ENCODE data around the gene S100Z. TPM values are rescaled to one million over a fixed set of nuclear protein-coding genes. Genes with fewer than 3 reads are reported as not detected.
"Not testable (repeated sequence)": the region's sequence is repeated elsewhere in the genome, so short reads cannot be mapped to it uniquely, and the experiment has no call there.

Gene S100Z
- total RNA-seq, 2 donors from 2014 or later = not detected

GRCh38 chr5:76938177-76938576 is 88.4 kb downstream of the S100Z start:
- Histone ChIP-seq H3K36me3 (no peaks in the 10 kb centered on the region), H3K27ac (no peak overlapping the region), H3K9me3 (no peaks in the 10 kb centered on the region), H3K9ac (ENCODE audit: low read depth in 2 of 2, low read length in 2 of 2) (no peak overlapping the region), H3K27me3 (no peaks in the 10 kb centered on the region), H3K4me1 (no peaks in the 10 kb centered on the region), H3K4me3 (no peak overlapping the region)
- TF ChIP-seq CTCF (IDR thresholded peaks at IDR 0.05) = no peak
- no peak for DNase-seq
- intact Hi-C loops (cut with DNase I) = no loop called here

- H3K4me3 ChIP-seq = no peak overlapping the region
- H3K27me3 ChIP-seq = no peaks in the 10 kb centered on the region
- no peak overlapping the region for H3K27ac ChIP-seq
- no peak overlapping the region for H3K9ac ChIP-seq (ENCODE audit: low read depth in 2 of 2, low read length in 2 of 2)
- no peak for TF ChIP-seq CTCF (IDR thresholded peaks at IDR 0.05)
- intact Hi-C loops (cut with DNase I) = no loop called here
- H3K36me3 ChIP-seq = no peaks in the 10 kb centered on the region
- DNase-seq = no peak
- H3K9me3 ChIP-seq = no peaks in the 10 kb centered on the region
- no peaks in the 10 kb centered on the region for H3K4me1 ChIP-seq
These were observed 91.2 kb downstream of the S100Z start for GRCh38 chr5:76941000-76941399.

GRCh38 chr5:76941442-76941841 is 91.6 kb downstream of the S100Z start:
- no peak for DNase-seq
- no peak overlapping the region for H3K9ac ChIP-seq (ENCODE audit: low read depth in 2 of 2, low read length in 2 of 2)
- H3K4me3 ChIP-seq = no peak overlapping the region
- no peak overlapping the region for H3K27ac ChIP-seq
- H3K27me3 ChIP-seq = no peaks in the 10 kb centered on the region
- no peaks in the 10 kb centered on the region for H3K4me1 ChIP-seq
- no peak for TF ChIP-seq CTCF (IDR thresholded peaks at IDR 0.05)
- no peaks in the 10 kb centered on the region for H3K9me3 ChIP-seq
- intact Hi-C loops (cut with DNase I) = no loop called here
- H3K36me3 ChIP-seq = no peaks in the 10 kb centered on the region

- Histone ChIP-seq H3K27ac (no peak overlapping the region), H3K36me3 (no peaks in the 10 kb centered on the region), H3K9me3 (no peaks in the 10 kb centered on the region), H3K4me1 (no peaks in the 10 kb centered on the region), H3K9ac (ENCODE audit: low read depth in 2 of 2, low read length in 2 of 2) (no peak overlapping the region), H3K4me3 (no peak overlapping the region), H3K27me3 (no peaks in the 10 kb centered on the region)
- no peak for TF ChIP-seq CTCF (IDR thresholded peaks at IDR 0.05)
- intact Hi-C loops (cut with DNase I) = no loop called here
- no peak for DNase-seq
These were observed 92.8 kb downstream of the S100Z start for GRCh38 chr5:76942581-76942980.

- no peaks in the 10 kb centered on the region for H3K9me3 ChIP-seq
- TF ChIP-seq CTCF (IDR thresholded peaks at IDR 0.05) = no peak
- DNase-seq = no peak
- no peaks in the 10 kb centered on the region for H3K4me1 ChIP-seq
- intact Hi-C loops (cut with DNase I) = no loop called here
- H3K27ac ChIP-seq = no peak overlapping the region
- no peak overlapping the region for H3K4me3 ChIP-seq
- no peak overlapping the region for H3K9ac ChIP-seq (ENCODE audit: low read depth in 2 of 2, low read length in 2 of 2)
- no peaks in the 10 kb centered on the region for H3K36me3 ChIP-seq
- no peaks in the 10 kb centered on the region for H3K27me3 ChIP-seq
These were observed 93.2 kb downstream of the S100Z start for GRCh38 chr5:76943006-76943405.

GRCh38 chr5:76944638-76945037 is 94.8 kb downstream of the S100Z start:
- Histone ChIP-seq H3K27me3 (no peaks in the 10 kb centered on the region), H3K27ac (no peak overlapping the region), H3K4me1 (no peaks in the 10 kb centered on the region), H3K4me3 (no peak overlapping the region), H3K9me3 (no peaks in the 10 kb centered on the region), H3K36me3 (no peaks in the 10 kb centered on the region), H3K9ac (ENCODE audit: low read depth in 2 of 2, low read length in 2 of 2) (no peak overlapping the region)
- intact Hi-C loops (cut with DNase I) = no loop called here
- DNase-seq = no peak
- TF ChIP-seq CTCF (IDR thresholded peaks at IDR 0.05) = no peak

- H3K4me3 ChIP-seq; H3K36me3 ChIP-seq; H3K9me3 ChIP-seq; H3K27me3 ChIP-seq; H3K4me1 ChIP-seq; intact Hi-C loops (cut with DNase I); H3K9ac ChIP-seq (ENCODE audit: low read depth in 2 of 2, low read length in 2 of 2); DNase-seq; H3K27ac ChIP-seq: not testable (repeated sequence)
These were observed 95.4 kb downstream of the S100Z start for GRCh38 chr5:76945238-76945637.
